ENCODE measurements around the gene PPP6R3. TPM values are rescaled to one million over a fixed set of nuclear protein-coding genes. Genes with fewer than 3 reads are reported as not detected.

The PPP6R3 gene
- total RNA-seq, 1 experiment from 2014 or later = 138 TPM

GRCh38 chr11:68652683-68653156, 192.2 kb downstream of the PPP6R3 start:
- no peak for TF ChIP-seq CTCF (conservative IDR thresholded peaks at IDR 0.05)
- Histone ChIP-seq H3K4ac (ENCODE audit: low read depth, low read length) (no peak overlapping the region), H2AK5ac (ENCODE audit: insufficient read length, low read length) (no peak overlapping the region), H3K79me1 (ENCODE audit: insufficient read depth, low read depth, low read length, poor library complexity, severe bottlenecking) (no peaks in the 10 kb centered on the region), H3K4me2 (ENCODE audit: insufficient read depth, insufficient read length, low read length) (no peak overlapping the region), H2BK15ac (ENCODE audit: low read depth, low read length) (no peak overlapping the region), H3T11ph (ENCODE audit: low read length) (no peak overlapping the region), H3K18ac (ENCODE audit: insufficient read length, low read depth, low read length) (no peak overlapping the region), H2BK120ac (ENCODE audit: low read depth, low read length, poor library complexity, severe bottlenecking) (no peak overlapping the region), H4K5ac (ENCODE audit: insufficient read length, low read depth, low read length) (no peak overlapping the region), H3K9me3 (ENCODE audit: control insufficient read depth, low read depth, low read length) (no peaks in the 10 kb centered on the region), H3K23me2 (ENCODE audit: insufficient read length, low read depth, low read length, poor library complexity, severe bottlenecking) (no peaks in the 10 kb centered on the region), H3K27me3 (ENCODE audit: insufficient read depth, low read length) (no peaks in the 10 kb centered on the region), H2BK12ac (ENCODE audit: insufficient read length, low read depth, low read length) (no peak overlapping the region), H3K4me1 (ENCODE audit: insufficient read depth, low read length) (no peaks in the 10 kb centered on the region), H4K20me1 (ENCODE audit: control insufficient read depth, insufficient read depth, insufficient read length) (no peaks in the 10 kb centered on the region), H4K8ac (replicated peaks; ENCODE audit: insufficient read length, low read depth, low read length) (no peak overlapping the region), H3K79me2 (ENCODE audit: insufficient read depth, low read length) (no peaks in the 10 kb centered on the region), H3K23ac (ENCODE audit: insufficient read length, low read depth, low read length) (no peak overlapping the region), H3K9ac (ENCODE audit: extremely low read depth, insufficient read length, low read length) (no peak overlapping the region), H2AFZ (ENCODE audit: low read length) (no peak overlapping the region), H3K14ac (ENCODE audit: insufficient read depth, low read length) (no peak overlapping the region), H2BK20ac (ENCODE audit: low read depth, low read length, poor library complexity, severe bottlenecking) (no peak overlapping the region), H2BK5ac (ENCODE audit: insufficient read length, low read length) (no peak overlapping the region), H4K91ac (ENCODE audit: insufficient read length, low read depth, low read length) (no peak overlapping the region), H3K27ac (ENCODE audit: insufficient read length, low read depth, low read length) (no peak overlapping the region), H3K56ac (ENCODE audit: insufficient read length, low read depth, low read length) (no peak overlapping the region)
- Mint-ChIP-seq H3K4me1 (0 out of 4 replicates have a peak, but pooled peaks cover 0 to 2% of the 10 kb centered on the region in 2 experiments), H3K9me3 (peaks cover 2 to 10% of the 10 kb centered on the region in 2 experiments), H3K36me3 (ENCODE audit: insufficient read depth in 1 of 3, low read depth in 3 of 3) (peaks cover 0 to 6% (median 0%) of the 10 kb centered on the region in 3 experiments; a peak in 1 of 7 replicates), H3K27ac (no peak overlapping the region), H3K27me3 (ENCODE audit: low read depth) (no peaks in the 10 kb centered on the region; the same call in 1 of the 2 replicates), H3K4me3 (no peak overlapping the region)
- DNase-seq = no peak
- WGBS (ENCODE audit: extremely low coverage, insufficient read length, low lambda C conversion rate) = no CpG with 5 or more reads among the region's 12 CpGs

Measured in H9 (cell line).